8988T (cell line): ENCODE results near the gene HSPA9.
"Not testable (repeated sequence)": the region's sequence is repeated elsewhere in the genome, so short reads cannot be mapped to it uniquely, and the experiment has no call there.

ENCODE experiments used
- DNase-seq: peaks from one replicate; pipeline ENCODE4 v3.0.0; 2011

The HSPA9 gene

DNA sequence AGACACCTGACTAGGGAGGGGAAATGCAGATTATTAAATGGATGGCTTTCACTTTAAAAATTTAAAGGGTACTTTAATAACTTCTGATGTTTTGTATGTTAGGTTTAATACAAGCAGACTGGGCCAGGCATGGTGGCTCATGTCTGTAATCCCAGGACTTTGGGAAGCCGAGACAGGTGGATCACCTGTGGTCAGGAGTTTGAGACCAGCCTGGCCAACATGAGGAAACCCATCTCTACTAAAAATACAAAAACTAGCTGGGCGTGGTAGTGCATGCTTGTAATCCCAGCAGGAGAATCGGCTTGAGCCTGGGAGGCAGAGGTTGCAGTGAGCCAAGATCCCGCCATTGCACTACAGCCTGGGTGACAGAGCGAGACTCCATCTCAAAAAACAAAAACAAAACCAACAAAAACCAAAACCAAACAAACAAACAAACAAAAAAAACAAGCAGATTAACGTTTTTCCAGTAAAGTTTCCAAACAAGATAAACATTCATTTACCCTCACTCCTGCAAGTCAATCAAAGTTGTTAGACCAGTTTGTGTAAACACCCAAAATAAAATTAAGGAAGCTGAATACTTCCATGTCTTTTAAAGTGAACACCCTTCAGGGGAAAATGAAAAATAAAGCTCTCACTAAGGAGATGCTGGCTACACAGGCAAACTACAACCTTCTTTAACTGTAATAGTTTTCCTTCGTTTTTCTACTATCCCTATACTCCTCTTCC lies 46.3 kb downstream of the HSPA9 start:
- no peak for DNase-seq

DNA sequence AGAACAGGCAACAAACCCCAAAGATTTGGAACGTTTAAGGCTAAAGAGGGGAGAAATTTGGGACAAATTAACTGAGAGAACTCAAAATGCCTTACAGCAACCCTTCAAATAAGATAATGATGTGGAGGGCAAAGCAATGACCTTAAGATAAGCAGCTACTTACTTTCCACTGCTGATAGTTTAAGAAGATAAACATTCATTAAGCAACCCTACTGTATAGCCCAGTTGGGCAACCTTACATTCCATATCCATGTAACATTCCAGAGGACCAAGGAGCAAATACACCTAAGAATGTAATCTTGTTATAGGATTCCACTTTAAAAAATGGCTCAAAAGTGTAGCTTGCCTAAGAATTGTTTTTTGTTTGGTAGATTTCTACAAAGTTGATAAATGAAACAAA lies 47.0 kb downstream of the HSPA9 start:
- DNase-seq: no peak

DNA sequence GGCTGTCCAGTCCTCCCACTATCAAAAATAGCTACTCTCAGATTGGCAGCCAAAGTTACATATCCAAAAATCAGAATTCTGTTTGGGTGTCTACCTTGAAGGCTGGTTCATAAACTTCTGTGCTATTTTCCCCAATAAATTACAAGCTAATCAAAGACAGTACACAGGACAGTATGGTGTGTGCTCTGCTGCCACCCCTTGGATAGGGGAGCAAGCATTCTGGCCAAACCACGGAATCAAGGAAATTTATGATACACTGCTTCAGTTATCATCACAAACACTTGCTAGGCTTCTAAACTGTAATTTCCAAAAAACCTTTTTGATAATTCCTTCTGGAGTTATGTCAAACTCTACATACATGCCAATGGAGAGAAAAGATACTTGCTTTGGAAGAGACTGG lies 48.0 kb downstream of the HSPA9 start:
- no peak for DNase-seq

DNA sequence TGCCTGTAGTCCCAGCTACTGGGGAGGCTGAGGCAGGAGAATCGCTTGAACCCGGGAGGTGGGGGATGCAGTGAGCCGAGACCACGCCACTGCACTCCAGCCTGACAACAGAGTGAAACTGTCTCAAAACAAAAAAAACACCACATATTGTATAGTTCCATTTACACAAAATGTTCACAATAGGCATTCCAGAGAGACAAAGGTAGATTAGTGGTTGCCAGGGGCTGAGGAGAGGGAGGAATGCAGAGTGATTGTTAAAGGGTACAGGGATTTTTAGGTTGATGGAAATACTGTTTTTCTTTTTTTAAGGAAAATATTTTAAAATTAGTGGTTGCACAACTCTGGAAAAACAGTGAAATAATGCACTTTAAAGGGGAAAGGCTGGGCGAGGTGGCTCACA lies 51.8 kb downstream of the HSPA9 start:
- DNase-seq: no peak

DNA sequence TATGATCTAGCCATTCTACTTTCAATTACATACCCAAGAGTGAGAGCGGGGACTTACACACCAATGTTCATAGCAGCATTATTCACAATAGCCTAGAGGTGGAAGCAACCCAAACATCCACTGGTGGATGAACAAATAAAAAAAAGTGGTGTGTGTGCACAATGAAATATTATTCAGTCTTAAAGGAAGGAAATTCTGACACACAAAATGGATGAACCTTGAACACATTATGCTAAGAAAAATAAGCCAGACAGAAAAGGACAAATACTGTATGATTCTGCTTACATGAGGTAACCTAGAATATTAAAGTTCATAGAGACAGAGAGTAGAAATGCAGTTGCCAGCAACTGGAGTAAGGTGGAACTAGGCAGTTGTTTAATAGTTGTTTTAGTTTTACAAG lies 54.2 kb downstream of the HSPA9 start:
- DNase-seq: no peak

DNA sequence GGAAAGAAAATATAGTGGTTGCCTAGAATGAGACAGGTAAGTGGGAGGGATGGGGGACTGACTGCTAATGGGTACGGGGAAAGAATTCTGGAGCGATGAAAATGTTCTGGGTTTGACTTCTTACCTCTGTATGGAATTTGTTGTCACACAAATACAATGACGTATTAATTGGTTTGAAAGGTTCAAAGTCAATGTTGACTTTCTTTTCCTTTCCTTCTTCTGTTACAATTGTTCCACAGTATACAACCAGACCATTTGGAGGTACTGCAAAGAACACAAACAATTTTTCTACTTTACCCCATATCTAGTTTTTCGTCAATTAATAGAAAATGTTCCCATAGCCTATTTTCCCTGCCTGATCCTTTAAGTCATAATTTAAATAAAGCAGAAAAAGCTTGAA lies 57.8 kb downstream of the HSPA9 start:
- no peak for DNase-seq

DNA sequence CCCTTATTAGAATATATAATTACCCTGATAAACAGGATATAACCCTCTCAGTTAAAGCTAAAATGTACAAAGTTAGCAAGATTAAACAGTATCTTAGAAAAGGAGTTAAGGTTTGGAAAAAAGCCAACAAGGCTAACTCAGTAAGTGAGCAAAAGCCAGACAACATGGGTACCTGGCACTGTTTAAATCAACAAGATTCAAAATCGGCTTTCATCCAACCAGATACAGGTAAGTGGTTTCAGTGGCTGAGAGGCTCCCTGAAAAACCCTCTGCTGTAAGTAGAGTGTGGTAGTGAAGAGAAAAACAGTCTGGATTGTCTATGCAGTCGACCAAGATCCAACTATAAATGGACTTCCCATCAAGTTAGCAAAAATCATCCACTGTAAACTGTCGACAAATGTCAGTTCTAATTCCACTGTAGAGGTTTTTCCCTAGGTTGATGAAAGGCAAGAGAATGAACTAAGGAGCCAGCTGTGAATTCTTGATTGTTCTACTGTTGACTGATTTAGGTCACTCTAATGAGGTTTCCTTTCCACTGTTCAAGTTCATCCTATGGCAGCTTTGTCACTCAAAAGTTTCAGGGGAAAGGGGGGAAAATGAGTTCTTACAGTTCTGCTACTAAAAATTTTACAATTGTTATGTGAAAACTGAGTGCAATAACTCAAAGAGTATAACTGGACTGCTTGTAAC lies 59.5 kb downstream of the HSPA9 start:
- no peak for DNase-seq

DNA sequence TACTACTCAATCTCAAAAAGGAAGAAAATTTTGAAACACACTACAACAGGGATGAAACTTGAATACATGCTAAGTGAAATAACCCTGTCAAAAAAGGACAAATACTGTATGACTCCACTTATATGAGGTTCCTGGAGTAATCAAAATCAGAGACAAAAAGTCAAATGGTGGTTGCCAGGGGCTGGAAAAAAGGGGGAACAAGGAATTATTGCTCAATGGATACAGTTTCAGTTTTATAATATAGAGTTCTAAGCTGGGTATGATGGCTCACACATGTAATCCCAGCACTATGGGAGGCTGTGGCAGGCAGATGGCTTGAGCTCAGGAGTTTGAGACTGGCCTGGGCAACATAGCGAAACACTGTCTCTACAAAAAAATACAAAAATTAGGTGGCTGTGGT lies 61.2 kb downstream of the HSPA9 start:
- no peak for DNase-seq

DNA sequence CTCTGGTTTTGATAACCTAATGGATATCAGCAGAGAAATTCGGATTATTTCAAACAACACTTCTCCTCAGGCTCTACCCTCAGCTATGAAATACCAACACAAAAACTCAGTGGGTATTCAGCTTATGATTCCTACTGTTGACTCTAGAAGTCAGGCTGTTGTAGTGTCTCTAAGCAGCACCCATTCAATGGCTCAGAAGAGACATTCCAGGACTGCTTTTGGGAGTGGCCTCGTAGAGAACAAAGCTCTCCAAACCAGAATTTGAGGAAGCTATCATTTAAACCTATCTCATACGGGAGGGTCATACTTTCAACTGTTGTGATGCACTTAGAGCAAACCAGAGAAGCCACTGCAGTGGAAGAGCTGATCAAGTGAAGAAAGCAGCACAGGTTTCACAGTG lies 66.2 kb downstream of the HSPA9 start:
- DNase-seq: no peak

DNA sequence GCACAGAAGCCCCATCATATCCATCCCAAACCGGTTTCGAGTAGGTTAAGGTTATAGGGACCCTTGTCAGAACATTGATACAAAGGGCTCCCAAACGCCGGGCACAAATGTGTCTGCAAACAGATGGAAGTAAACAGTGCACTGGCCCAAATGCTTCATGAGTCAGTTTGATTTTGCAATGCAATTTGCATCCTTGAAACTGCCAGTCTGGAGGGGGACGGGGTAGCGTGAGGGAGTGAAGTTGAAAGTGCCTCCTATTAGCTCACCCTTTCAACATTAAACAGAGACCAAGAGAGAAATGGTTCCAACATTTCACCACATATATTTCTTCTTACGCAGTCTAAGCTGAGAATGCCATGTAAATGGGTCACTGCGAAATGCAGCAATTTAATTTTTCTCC lies 67.7 kb downstream of the HSPA9 start:
- DNase-seq: not testable (repeated sequence)

DNA sequence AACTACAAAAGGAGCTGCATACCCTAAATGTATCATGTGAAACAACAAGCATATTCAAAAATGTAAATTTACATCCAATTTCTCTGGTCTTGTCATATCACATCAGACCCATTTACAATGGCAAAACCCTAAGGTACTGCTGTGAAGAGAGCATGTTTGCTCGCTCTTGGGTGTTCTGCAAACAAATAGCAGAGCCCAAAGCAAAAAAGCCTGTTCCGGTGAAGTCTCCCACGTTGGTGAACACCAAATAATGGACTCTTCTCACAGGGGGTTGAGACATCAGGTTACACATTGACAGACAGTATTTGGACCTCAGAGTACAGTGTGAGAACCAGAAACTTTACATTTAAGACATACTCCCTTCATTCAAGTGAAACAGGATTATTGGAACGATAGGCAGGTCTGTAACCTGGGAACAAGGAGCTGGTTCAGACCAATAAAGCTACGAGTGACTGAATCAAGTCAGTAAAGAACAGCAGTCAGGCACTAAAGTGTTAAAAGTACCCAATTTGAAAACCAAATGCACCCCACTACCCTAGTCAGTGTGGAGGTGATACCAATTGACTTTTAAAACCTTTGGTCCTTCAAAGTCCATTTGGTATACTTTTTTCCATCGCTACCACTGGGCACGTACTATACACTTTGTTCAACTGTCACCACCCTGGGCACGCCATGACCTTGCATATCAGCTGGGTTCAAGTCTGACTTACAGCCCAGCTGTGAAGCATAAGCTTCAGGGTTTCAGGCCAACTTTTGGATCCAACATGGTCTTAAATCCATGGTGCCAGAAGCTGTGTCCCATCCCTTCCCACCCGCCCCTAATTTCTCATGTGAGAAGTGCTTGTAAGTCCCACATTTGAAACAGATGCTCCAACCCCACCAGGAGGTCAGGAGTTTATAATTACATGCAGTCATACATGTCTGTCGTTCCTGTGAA lies 68.6 kb downstream of the HSPA9 start:
- DNase-seq: no peak

DNA sequence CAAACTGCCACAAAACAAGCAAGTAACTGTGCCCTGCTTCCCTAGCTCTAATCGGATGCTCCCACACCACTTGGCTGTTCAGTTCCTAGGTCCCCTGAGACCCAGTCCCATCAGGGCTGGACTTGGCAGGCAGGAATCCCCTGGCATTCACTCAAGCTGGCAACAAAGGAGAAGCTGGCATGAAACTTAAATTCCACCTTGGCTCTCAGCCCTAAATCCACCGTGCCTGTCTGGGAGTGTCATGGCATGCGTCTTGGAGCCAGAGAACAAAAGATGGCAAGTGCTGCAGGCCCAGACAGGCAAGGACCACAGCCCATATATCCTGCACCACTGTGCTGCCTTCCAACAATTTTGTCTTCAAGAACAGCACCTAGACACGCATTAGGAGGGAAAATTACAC lies 70.4 kb downstream of the HSPA9 start:
- no peak for DNase-seq
